Activated B cell treated with CpG ODN at 0.5 μM for 24 hours (primary cell): ENCODE measurements around the gene SKI. TPM values are rescaled to one million over a fixed set of nuclear protein-coding genes. Genes with fewer than 3 reads are reported as not detected.

Source experiments
- ATAC-seq: fragments of 200-7000 bp; cut with Tn5 transposase; one replicate; pipeline ENCODE4 v1.10.0; 2021; ENCODE audit warnings: low read depth, mild to moderate bottlenecking, moderate library complexity
- CTCF ChIA-PET: fragments of 350-600 bp; sonication (Branson Sonifier 250); formaldehyde crosslinking; loops from one replicate; lab custom pipeline; 2021; ENCODE audit warnings: antibody characterized with exemption; lab: Charles Lee
- POLR2A ChIA-PET: fragments of 350-600 bp; sonication (Branson Sonifier 250); formaldehyde crosslinking; loops from one replicate; lab custom pipeline; 2021; ENCODE audit warnings: antibody characterized with exemption; lab: Charles Lee
- DNase-seq: peaks from one replicate; pipeline ENCODE4 v3.0.0; 2022
- H3K27ac Mint-ChIP-seq: one replicate; pipeline ENCODE4 v1.8.0; 2020; ENCODE audit warnings: mixed read lengths
- H3K27me3 Mint-ChIP-seq: one replicate; pipeline ENCODE4 v1.8.0; 2021; ENCODE audit warnings: mixed read lengths
- H3K36me3 Mint-ChIP-seq: one replicate; pipeline ENCODE4 v1.8.0; 2021; ENCODE audit warnings: low read depth, mixed read lengths
- H3K4me1 Mint-ChIP-seq: one replicate; pipeline ENCODE4 v1.8.0; 2021; ENCODE audit warnings: mixed read lengths
- H3K4me3 Mint-ChIP-seq: one replicate; pipeline ENCODE4 v1.8.0; 2020; ENCODE audit warnings: mild to moderate bottlenecking, mixed read lengths
- H3K9me3 Mint-ChIP-seq: one replicate; pipeline ENCODE4 v1.8.0; 2020; ENCODE audit warnings: mixed read lengths
- intact Hi-C: fragments of 100-400 bp; cut with micrococcal nuclease; formaldehyde crosslinking; loops from one replicate; pipeline ENCODE4 v1.15.1; 2024
- total RNA-seq: library from RNA; stranded (reverse); gene quantifications from 2 replicates; pipeline ENCODE4 v1.2.3, GENCODE V29; 2022
- TF ChIP-seq, protein P1 (sequence below): fragments of 200-600 bp; IDR thresholded peaks from one replicate; pipeline ENCODE4 v1.8.0; 2022; ENCODE audit warnings: antibody characterized with exemption, mild to moderate bottlenecking

Gene SKI
- total RNA-seq, 1 donor from 2014 or later, result 37.6 TPM

DNA sequence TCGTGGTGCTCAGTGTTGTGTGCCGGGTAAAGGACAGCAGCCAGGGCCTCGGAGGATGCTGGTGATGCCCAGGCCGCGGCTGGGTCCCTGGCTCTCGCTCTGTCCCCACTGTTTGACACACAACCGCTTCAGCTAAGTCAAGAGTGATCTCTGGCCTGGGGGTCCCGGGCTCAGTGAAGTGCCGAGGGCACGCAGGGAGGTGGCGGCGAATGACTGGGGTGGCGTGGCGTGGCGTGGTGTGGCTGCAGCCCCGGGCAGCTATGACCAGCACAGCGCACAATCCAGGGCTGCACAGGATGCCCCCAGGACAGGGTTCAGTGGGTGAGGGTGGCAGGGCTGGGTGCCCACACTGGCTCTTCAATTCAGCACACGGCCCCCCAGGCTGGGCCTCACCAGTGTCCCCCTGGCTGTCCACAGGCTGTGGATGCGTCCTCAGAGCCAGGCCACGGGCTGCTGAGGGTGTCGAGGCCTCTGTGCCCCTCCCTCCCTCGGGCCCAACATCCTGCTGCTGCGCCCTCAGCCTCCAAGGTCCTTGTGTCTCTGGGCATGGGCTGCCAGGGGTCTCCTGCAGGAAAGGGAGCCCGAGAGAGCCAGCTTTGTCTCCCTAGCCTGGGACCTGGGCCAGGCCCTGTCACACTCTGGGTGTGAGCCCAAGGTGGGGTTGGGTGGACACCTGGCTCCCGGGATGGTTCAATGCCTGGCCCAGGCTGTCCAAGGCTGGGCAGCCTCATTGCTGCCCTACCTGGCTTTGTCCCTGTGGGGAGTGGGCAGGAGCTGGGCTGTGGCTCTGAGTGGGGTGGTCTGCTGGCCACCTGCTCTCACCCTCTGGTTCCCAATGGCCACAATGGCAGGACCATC lies 12.0 kb upstream of the SKI start:
- no peak overlapping the region for H3K4me3 Mint-ChIP-seq
- CTCF ChIA-PET, result no interaction called here
- ATAC-seq (no peak), DNase-seq (no peak)
- no peaks in the 10 kb centered on the region for H3K27me3 Mint-ChIP-seq
- H3K9me3 Mint-ChIP-seq, result peaks cover 4% of the 10 kb centered on the region
- H3K27ac Mint-ChIP-seq, result no peak overlapping the region
- TF ChIP-seq, protein P1, sequence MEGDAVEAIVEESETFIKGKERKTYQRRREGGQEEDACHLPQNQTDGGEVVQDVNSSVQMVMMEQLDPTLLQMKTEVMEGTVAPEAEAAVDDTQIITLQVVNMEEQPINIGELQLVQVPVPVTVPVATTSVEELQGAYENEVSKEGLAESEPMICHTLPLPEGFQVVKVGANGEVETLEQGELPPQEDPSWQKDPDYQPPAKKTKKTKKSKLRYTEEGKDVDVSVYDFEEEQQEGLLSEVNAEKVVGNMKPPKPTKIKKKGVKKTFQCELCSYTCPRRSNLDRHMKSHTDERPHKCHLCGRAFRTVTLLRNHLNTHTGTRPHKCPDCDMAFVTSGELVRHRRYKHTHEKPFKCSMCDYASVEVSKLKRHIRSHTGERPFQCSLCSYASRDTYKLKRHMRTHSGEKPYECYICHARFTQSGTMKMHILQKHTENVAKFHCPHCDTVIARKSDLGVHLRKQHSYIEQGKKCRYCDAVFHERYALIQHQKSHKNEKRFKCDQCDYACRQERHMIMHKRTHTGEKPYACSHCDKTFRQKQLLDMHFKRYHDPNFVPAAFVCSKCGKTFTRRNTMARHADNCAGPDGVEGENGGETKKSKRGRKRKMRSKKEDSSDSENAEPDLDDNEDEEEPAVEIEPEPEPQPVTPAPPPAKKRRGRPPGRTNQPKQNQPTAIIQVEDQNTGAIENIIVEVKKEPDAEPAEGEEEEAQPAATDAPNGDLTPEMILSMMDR, result no peak
- POLR2A ChIA-PET, result no interaction called here
- H3K36me3 Mint-ChIP-seq, result no peaks in the 10 kb centered on the region
- intact Hi-C loops, result no loop called here
- peaks cover 5% of the 10 kb centered on the region for H3K4me1 Mint-ChIP-seq

DNA sequence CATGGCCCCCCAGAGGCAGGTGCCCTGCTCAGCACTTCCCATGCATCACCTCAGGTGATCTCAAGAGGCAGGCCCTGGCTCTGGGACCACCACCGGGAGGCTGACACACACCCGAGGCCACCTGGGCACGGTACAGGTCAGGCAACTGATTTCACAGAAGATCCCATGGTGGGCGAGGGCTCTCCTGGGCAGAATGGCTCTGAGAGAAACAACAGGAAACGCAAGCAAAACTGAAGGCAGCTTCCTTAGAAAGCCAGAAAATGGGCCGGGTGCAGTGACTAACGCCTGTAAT lies 11.4 kb upstream of the SKI start:
- H3K4me1 Mint-ChIP-seq, result peaks cover 5% of the 10 kb centered on the region
- intact Hi-C loops, result no loop called here
- CTCF ChIA-PET, result no interaction called here
- no peak overlapping the region for H3K4me3 Mint-ChIP-seq
- H3K9me3 Mint-ChIP-seq, result peaks cover 4% of the 10 kb centered on the region
- no peaks in the 10 kb centered on the region for H3K36me3 Mint-ChIP-seq
- DNase-seq (no peak), ATAC-seq (no peak)
- TF ChIP-seq, protein P1, result no peak
- POLR2A ChIA-PET, result no interaction called here
- H3K27me3 Mint-ChIP-seq, result no peaks in the 10 kb centered on the region
- no peak overlapping the region for H3K27ac Mint-ChIP-seq

DNA sequence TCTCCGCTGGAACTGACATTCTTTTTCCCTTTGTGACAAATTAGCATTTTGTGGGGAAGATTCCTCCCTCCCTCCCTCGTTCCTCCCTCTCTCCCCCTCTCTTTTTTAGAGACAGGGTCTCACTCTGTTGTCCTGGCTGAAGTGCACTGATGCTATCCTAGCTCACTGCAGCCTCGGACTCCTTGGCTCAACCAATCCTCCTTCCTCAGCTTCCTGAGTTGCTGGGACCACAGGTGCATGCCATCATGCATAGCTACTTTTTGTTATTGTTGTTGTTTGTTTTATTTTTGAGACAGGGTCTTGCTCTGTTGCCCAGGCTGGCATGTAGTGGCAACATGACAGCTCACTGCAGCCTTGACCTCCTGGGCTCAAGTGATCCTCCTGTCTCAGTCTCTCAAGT lies 6.8 kb upstream of the SKI start:
- intact Hi-C loops, result no loop called here
- DNase-seq (no peak), ATAC-seq (no peak)
- Mint-ChIP-seq H3K27me3 (no peaks in the 10 kb centered on the region), H3K36me3 (no peaks in the 10 kb centered on the region), H3K27ac (no peak overlapping the region), H3K4me3 (no peak overlapping the region), H3K9me3 (peaks cover 4% of the 10 kb centered on the region), H3K4me1 (peaks cover under 1% of the 10 kb centered on the region)
- TF ChIP-seq, protein P1, result no peak
- ChIA-PET POLR2A (no interaction called here), CTCF (no interaction called here)

DNA sequence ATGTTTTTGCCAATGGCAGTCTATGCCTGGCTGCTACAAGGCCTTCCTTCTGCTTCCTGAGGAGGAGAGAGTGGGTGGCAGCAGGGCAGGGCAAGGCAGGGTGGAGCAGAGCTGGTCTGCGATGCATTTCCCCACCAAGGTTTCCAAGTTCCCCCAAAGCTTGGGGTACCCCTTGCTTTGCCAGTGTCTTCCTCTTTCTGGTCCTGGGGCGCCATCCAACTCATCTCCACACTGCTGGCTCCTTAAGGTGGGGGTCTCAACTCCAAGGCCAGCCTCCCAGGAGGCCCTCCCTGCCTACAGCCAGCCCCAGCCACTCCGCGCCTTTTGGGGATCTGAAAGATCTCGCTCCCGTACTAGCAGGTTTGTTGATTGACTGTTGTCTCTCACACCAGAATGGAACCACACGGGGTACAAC lies 3.9 kb upstream of the SKI start:
- ChIA-PET POLR2A (interaction anchor here (1.4 to 3.6 kb wide), 3 partner anchors 10 to 76 kb away, joined by 4 to 45 read pairs (median 9); no protein-coding TSS in a partner anchor), CTCF (interaction anchor here (1.4 to 1.5 kb wide), 2 partner anchors 19 to 157 kb away, joined by 3 read pairs; no protein-coding TSS in a partner anchor)
- H3K4me3 Mint-ChIP-seq, result no peak overlapping the region
- intact Hi-C loops, result no loop called here
- TF ChIP-seq, protein P1, result no peak
- DNase-seq (no peak), ATAC-seq (no peak)
- no peaks in the 10 kb centered on the region for H3K27me3 Mint-ChIP-seq
- peaks cover 4% of the 10 kb centered on the region for H3K4me1 Mint-ChIP-seq
- peaks cover under 1% of the 10 kb centered on the region for H3K9me3 Mint-ChIP-seq
- H3K36me3 Mint-ChIP-seq, result peaks cover 2% of the 10 kb centered on the region
- no peak overlapping the region for H3K27ac Mint-ChIP-seq

DNA sequence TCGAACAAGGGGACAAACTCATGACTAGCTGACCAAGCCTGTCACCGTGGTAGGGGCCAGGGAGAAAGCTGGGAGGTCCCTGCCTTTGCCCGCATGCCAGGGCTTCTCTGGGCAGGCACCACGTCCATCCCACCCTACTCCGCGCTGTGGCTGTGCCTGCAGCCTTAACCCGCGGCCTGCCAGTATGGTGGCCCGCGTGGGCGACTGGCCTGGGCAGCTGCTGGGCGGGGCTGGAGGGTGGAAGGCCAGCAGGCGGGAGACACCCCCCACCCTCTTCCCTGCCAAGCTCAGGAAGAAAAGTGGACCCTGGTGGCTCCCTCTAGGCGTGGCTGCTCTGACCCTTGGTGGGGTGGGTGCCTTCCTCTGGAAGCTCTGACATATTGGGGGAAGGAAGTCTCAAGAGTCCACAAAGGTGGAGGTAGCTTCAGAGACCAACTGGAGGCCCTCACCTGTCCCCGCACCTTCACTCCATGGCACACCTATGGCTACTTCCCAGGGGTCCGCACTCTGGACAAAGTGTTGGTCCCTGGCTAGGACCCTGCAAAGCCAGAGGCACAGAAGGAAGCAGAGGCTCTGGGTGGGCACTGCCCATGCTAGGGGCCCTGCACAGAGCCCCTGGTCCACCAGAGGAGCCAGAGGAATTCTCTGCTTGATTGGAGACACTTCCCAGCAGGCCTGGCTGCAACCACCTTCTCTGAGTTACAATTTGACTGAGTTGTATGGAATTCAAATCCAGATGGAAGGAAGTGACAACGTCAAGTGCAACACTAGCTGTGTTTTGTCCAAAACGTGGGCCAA lies 3.3 kb upstream of the SKI start:
- intact Hi-C loops, result no loop called here
- Mint-ChIP-seq H3K4me1 (peaks cover 11% of the 10 kb centered on the region), H3K27me3 (no peaks in the 10 kb centered on the region), H3K9me3 (no peaks in the 10 kb centered on the region), H3K4me3 (no peak overlapping the region), H3K36me3 (peaks cover 5% of the 10 kb centered on the region), H3K27ac (no peak overlapping the region)
- no peak for ATAC-seq
- ChIA-PET CTCF (interaction anchor here (1.4 to 1.5 kb wide), 2 partner anchors 20 to 157 kb away, joined by 3 read pairs; no protein-coding TSS in a partner anchor), POLR2A (interaction anchor here (1.8 to 3.6 kb wide), 2 partner anchors 9 to 75 kb away, joined by 9 to 45 read pairs; no protein-coding TSS in a partner anchor)
- TF ChIP-seq, protein P1, result no peak
- DNase-seq, result no peak
